K562 (cell line): Measurements from ENCODE around the gene CALY. TPM values are rescaled to one million over a fixed set of nuclear protein-coding genes. Genes with fewer than 3 reads are reported as not detected.
A peak's percentile ranks its signal among the peaks of the same experiment; 100 is the strongest.

Experiments
- ATAC-seq: fragments of 200-7000 bp; cut with Tn5 transposase; 3 replicates; pipeline ENCODE4 v1.9.1; 2020; ENCODE audit warnings: moderate library complexity
- BruUV-seq: library from RNA; stranded (reverse); fragments of 400-500 nt; replicated peaks from 2 replicates; lab custom pipeline; 2021; lab: Mats Ljungman, UMichigan
- CTCF ChIA-PET: fragments of 300-600 bp; formaldehyde crosslinking; extraction: SDS; loops from one replicate; lab custom pipeline; 2021; ENCODE audit warnings: low intra/inter-chr PET ratio; lab: Yijun Ruan, JAX
- POLR2A ChIA-PET: fragments of 300-600, 350-650 bp; sonication (Branson Sonifier 250); formaldehyde crosslinking; extraction: SDS; loops from one replicate; lab custom pipeline; 2021; ENCODE audit warnings: antibody characterized with exemption, inconsistent platforms; lab: Yijun Ruan, JAX
- DNase-seq, 4 experiments: peaks; one replicate each; pipeline versions ENCODE4 v3.0.0 to v3.0.0-alpha.2; 2011 to 2018; ENCODE audit warnings: low spot score in 3 of 4, mixed read lengths in 3 of 4; ENCODE audit errors: extremely low read depth in 1 of 4
- FAIRE-seq: peaks from 2 replicates; lab custom pipeline; 2011; peaks lifted over from hg19 to GRCh38; lab: Jason Lieb, UNC
- H2AFZ ChIP-seq: 2 replicates; pipeline ENCODE4 v1.6.0; 2011; ENCODE audit warnings: low read depth, low read length, control low read depth, inconsistent platforms
- H3K27ac ChIP-seq: fragments of 200-600 bp; 3 replicates; pipeline ENCODE4 v1.8.0; 2011; ENCODE audit warnings: low read depth, mild to moderate bottlenecking, control low read depth, inconsistent platforms, low read length, moderate library complexity, mixed read lengths; ENCODE audit errors: extremely low read depth
- H3K27me3 ChIP-seq, 2 experiments: fragments of 300-600 bp in 1 of 2; 2 replicates in 1 of 2; 3 replicates in 1 of 2; pipeline versions ENCODE4 v1.6.0 to v1.8.0; 2011; ENCODE audit warnings: inconsistent platforms in 2 of 2, low read length in 2 of 2, mild to moderate bottlenecking in 1 of 2, mixed read lengths in 1 of 2, moderate library complexity in 1 of 2; ENCODE audit not compliant: control insufficient read depth in 2 of 2, insufficient read depth in 2 of 2
- H3K36me3 ChIP-seq: fragments of 300-600 bp; 3 replicates; pipeline ENCODE4 v1.8.0; 2011; ENCODE audit warnings: mild to moderate bottlenecking, low read length, inconsistent platforms; ENCODE audit not compliant: control insufficient read depth, insufficient read depth
- H3K4me1 ChIP-seq, 2 experiments: fragments of 200-600 bp in 1 of 2; replicated peaks in 1 of 2; 2 replicates in 1 of 2; 3 replicates in 1 of 2; pipeline versions ENCODE4 v1.5.1 to v1.8.0; 2011; ENCODE audit warnings: inconsistent platforms in 2 of 2, low read length in 2 of 2, mild to moderate bottlenecking in 1 of 2, mixed read lengths in 1 of 2, moderate library complexity in 1 of 2; ENCODE audit not compliant: control insufficient read depth in 2 of 2, insufficient read depth in 2 of 2
- H3K4me2 ChIP-seq: 2 replicates; pipeline ENCODE4 v1.6.1; 2011; ENCODE audit warnings: low read length, control low read depth, inconsistent platforms, mixed read lengths; ENCODE audit not compliant: insufficient read depth
- H3K4me3 ChIP-seq: fragments of 200-600 bp; sonication (generic), shearing (Covaris generic); 2 replicates; pipeline ENCODE4 v1.5.1; 2016; ENCODE audit warnings: control low read depth, inconsistent platforms
- H3K79me2 ChIP-seq: fragments of 200-600 bp; 3 replicates; pipeline ENCODE4 v1.8.0; 2011; ENCODE audit warnings: low read length, inconsistent platforms; ENCODE audit not compliant: control insufficient read depth, insufficient read depth
- H3K9ac ChIP-seq, 2 experiments: 2 replicates each; pipeline versions ENCODE4 v1.6.0 to v1.6.1; 2011; ENCODE audit warnings: low read depth in 2 of 2, low read length in 2 of 2, control low read depth in 1 of 2, inconsistent platforms in 1 of 2, mild to moderate bottlenecking in 1 of 2, mixed read lengths in 1 of 2; ENCODE audit not compliant: insufficient read depth in 1 of 2
- H3K9me1 ChIP-seq: one replicate; pipeline ENCODE4 v1.6.0; 2011; ENCODE audit warnings: inconsistent platforms, mild to moderate bottlenecking, low read length, moderate library complexity; ENCODE audit not compliant: control insufficient read depth, insufficient read depth
- H3K9me3 ChIP-seq: replicated peaks from 2 replicates; pipeline ENCODE4 v1.5.1; 2011; ENCODE audit warnings: low read depth, low read length, inconsistent platforms; ENCODE audit not compliant: control insufficient read depth, insufficient read depth
- H4K20me1 ChIP-seq: replicated peaks from 2 replicates; pipeline ENCODE4 v1.6.1; 2011; ENCODE audit warnings: low read length, inconsistent platforms, mixed read lengths; ENCODE audit not compliant: control insufficient read depth, insufficient read depth
- HDAC3 ChIP-seq: fragments of 450-650 bp; IDR thresholded peaks from 2 replicates; pipeline ENCODE4 v1.6.1; 2018; ENCODE audit warnings: borderline replicate concordance, mild to moderate bottlenecking, moderate library complexity; ENCODE audit not compliant: partially characterized antibody
- KLF13 ChIP-seq: fragments of 450-650 bp; IDR thresholded peaks from 2 replicates; pipeline ENCODE4 v1.6.1; 2016; ENCODE audit warnings: missing genetic modification characterization, low read depth, mild to moderate bottlenecking, missing compliant biosample characterization, moderate library complexity, borderline replicate concordance
- RFX5 ChIP-seq: IDR thresholded peaks from 2 replicates; pipeline ENCODE4 v1.6.1; 2011; ENCODE audit warnings: low read depth, mild to moderate bottlenecking, improper control_type of control experiment, low read length
- ZNF121 ChIP-seq: sonication (generic); formaldehyde crosslinking; conservative IDR thresholded peaks from 2 replicates; pipeline ENCODE4 v1.8.0; 2022; ENCODE audit warnings: missing genetic modification reagents
- WGBS: fragments of 100-300 bp; shearing (Covaris generic); methylation state at CpG from one replicate; pipeline ENCODE4 v1.1.6; 2016; ENCODE audit warnings: low coverage, mixed read lengths; ENCODE audit not compliant: insufficient coverage; ENCODE audit errors: missing lambda C conversion rate; 5-methylcytosine and 5-hydroxymethylcytosine counted together
- in situ Hi-C: fragments of 300-500 bp; cut with MboI; formaldehyde crosslinking; loops from 4 replicates; pipeline ENCODE4 v1.15.0; 2018; ENCODE audit warnings: inconsistent platforms, mixed read lengths
- intact Hi-C: fragments of 100-400 bp; cut with micrococcal nuclease; formaldehyde crosslinking; loops from 2 replicates; pipeline ENCODE4 v1.14.2; 2022
- polyA plus RNA-seq, 8 experiments: library from polyadenylated mRNA; depleted of rRNA in 4 of 8; stranded (reverse) in 5 of 8; unstranded in 3 of 8; fragments of >200 nt; fragmentation: Nextera tagmentation in 2 of 8; fragmentation: Illumina TruSeq in 1 of 8; extraction: Ambion mirVana in 2 of 8; extraction: Trizol in 1 of 8; gene quantifications; 2 replicates each; pipeline versions ENCODE4 v1.2.1 to v1.2.3, GENCODE V29; 2011 to 2014; ENCODE audit warnings: inconsistent platforms in 1 of 8, missing spikeins in 1 of 8
- total RNA-seq, 7 experiments: library from RNA; depleted of rRNA in 6 of 7; stranded (reverse); fragments of >200 nt in 6 of 7; fragmentation: Illumina TruSeq in 2 of 7; extraction: Trizol in 2 of 7; gene quantifications; 2 replicates each; pipeline versions ENCODE4 v1.2.1 to v1.2.3, GENCODE V29; 2011 to 2021; ENCODE audit warnings: low replicate concordance in 1 of 7

Gene CALY
- total and polyA plus RNA-seq, 9 of the 15 experiments (the other 6 are each of a cell fraction or from before 2014, with no cell fraction given), result not detected

- no peak for TF ChIP-seq HDAC3
Observed at GRCh38 chr10:133312016-133312768, 24.5 kb downstream of the CALY start (continued).

GRCh38 chr10:133311570-133311969, 25.1 kb downstream of the CALY start:
- H3K79me2 ChIP-seq, result peaks cover 27% of the 10 kb centered on the region
- no peak overlapping the region for H3K4me3 ChIP-seq
- no TSS peak for BruUV-seq
- peaks cover 37% of the 10 kb centered on the region; the same call in 2 of the 3 replicates for H3K36me3 ChIP-seq
- ATAC-seq, result no peak
- no peak overlapping the region for H3K27ac ChIP-seq
- H3K9ac ChIP-seq, result no peak overlapping the region
- no peaks in the 10 kb centered on the region for H3K27me3 ChIP-seq
- no peaks in the 10 kb centered on the region for H4K20me1 ChIP-seq
- no peaks in the 10 kb centered on the region for H3K9me1 ChIP-seq
- intact Hi-C loops (no loop called here), in situ Hi-C loops (no loop called here)
- H3K4me1 ChIP-seq, result peaks cover 10 to 42% of the 10 kb centered on the region in 2 experiments
- DNase-seq, result no peak
- POLR2A ChIA-PET, result no interaction called here
- no peak for FAIRE-seq
- WGBS, result 87% methylated on average over 10 of the region's 10 CpGs
- no peaks in the 10 kb centered on the region for H3K9me3 ChIP-seq
- no peak for TF ChIP-seq KLF13 (tag)
- H3K4me2 ChIP-seq, result no peak overlapping the region
- CTCF ChIA-PET, result no interaction called here
- H2AFZ ChIP-seq, result no peak overlapping the region

- no peak overlapping the region for H3K4me2 ChIP-seq
- no peak overlapping the region for H3K4me3 ChIP-seq
- intact Hi-C loops, result no loop called here
- no peaks in the 10 kb centered on the region for H3K9me1 ChIP-seq
- ChIA-PET POLR2A (no interaction called here), CTCF (no interaction called here)
- no peak for FAIRE-seq
- H3K36me3 ChIP-seq, result peaks cover 37% of the 10 kb centered on the region; the same call in 2 of the 3 replicates
- no peaks in the 10 kb centered on the region for H3K27me3 ChIP-seq
- no peak overlapping the region for H2AFZ ChIP-seq
- no peak overlapping the region for H3K27ac ChIP-seq
- no peaks in the 10 kb centered on the region for H3K9me3 ChIP-seq
- peaks cover 16 to 48% of the 10 kb centered on the region in 2 experiments for H3K4me1 ChIP-seq
- WGBS, result 98% methylated on average over 6 of the region's 8 CpGs
- BruUV-seq, result no TSS peak
- TF ChIP-seq RFX5 (no peak), ZNF121 (CRISPR knock-in tag) (peak; percentile 47; the same call in 1 of the 2 replicates)
- ATAC-seq, result no peak
- H4K20me1 ChIP-seq, result no peaks in the 10 kb centered on the region
- in situ Hi-C loops, result no loop called here
- DNase-seq, result no peak
- no peak overlapping the region for H3K9ac ChIP-seq
- H3K79me2 ChIP-seq, result peaks cover 34% of the 10 kb centered on the region
Observed at GRCh38 chr10:133310789-133311188, 25.9 kb downstream of the CALY start.
